ENCODE results near the gene DMTF1. TPM values are rescaled to one million over a fixed set of nuclear protein-coding genes. Genes with fewer than 3 reads are reported as not detected.

DMTF1 gene
- total and polyA plus RNA-seq, 10 donors = 23.2 to 190 (median 119) TPM

DNA sequence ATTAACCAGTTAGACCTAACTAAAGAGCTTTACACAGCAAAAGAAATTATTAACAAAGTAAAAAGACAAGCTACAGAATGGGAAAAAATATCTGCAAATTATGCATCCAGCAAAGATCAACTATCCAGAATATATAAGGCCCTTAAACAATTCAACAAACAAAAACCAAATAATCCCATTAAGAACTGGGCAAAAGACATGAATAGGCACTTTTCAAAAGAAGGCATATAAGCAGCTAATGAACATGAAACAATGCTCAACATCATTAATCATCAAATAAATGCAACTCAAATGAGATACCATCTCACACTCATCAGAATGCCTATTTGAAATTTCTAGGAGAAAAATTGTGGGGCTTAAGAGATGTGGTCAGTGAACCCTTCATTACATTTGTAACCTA lies 15.0 kb upstream of the DMTF1 start:
- no peaks in the 10 kb centered on the region for H3K4me1 ChIP-seq
- H3K9me3 ChIP-seq = no peaks in the 10 kb centered on the region
- DNase-seq = no peak
- H3K27ac ChIP-seq = no peak overlapping the region
- H3K27me3 ChIP-seq (replicated peaks in 1 of 7) = no peaks in the 10 kb centered on the region
- H3K36me3 ChIP-seq = no peaks in the 10 kb centered on the region
- intact Hi-C loops (cut with DNase I; ENCODE audit: low total_unique reads) = no loop called here
- TF ChIP-seq POLR2A (IDR thresholded peaks at IDR 0.05) (no peak), POLR2AphosphoS5 (IDR thresholded peaks at IDR 0.05) (no peak)
- TF ChIP-seq, protein P1, sequence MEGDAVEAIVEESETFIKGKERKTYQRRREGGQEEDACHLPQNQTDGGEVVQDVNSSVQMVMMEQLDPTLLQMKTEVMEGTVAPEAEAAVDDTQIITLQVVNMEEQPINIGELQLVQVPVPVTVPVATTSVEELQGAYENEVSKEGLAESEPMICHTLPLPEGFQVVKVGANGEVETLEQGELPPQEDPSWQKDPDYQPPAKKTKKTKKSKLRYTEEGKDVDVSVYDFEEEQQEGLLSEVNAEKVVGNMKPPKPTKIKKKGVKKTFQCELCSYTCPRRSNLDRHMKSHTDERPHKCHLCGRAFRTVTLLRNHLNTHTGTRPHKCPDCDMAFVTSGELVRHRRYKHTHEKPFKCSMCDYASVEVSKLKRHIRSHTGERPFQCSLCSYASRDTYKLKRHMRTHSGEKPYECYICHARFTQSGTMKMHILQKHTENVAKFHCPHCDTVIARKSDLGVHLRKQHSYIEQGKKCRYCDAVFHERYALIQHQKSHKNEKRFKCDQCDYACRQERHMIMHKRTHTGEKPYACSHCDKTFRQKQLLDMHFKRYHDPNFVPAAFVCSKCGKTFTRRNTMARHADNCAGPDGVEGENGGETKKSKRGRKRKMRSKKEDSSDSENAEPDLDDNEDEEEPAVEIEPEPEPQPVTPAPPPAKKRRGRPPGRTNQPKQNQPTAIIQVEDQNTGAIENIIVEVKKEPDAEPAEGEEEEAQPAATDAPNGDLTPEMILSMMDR (IDR thresholded peaks at IDR 0.05 in 8 of 11, conservative IDR thresholded peaks at IDR 0.05 in 3 of 11) = no peak
- H3K4me3 ChIP-seq = no peak overlapping the region

DNA sequence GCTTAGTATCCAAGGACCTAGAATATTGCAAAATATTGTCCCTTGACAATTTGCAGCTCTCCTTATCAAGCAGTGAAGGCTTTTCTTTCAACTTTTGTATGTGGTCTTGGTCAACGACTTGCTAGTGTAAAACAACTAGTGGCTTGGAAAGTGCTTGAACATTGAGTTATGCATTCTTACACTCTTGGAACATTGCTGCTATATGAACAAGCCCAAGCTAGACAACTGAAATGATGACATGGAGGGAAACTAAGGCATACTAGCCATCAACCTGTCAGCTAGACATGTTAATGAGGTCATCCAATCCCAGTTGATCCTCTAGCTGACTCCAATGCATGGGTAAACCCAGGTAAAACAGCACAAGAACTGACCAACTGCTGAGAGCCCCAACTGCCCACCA lies 12.7 kb upstream of the DMTF1 start:
- no peaks in the 10 kb centered on the region for H3K36me3 ChIP-seq
- H3K27ac ChIP-seq = peak overlapping the region in 1 of 8 donors; percentile 49
- peaks cover 0 to 9% (median 0%) of the 10 kb centered on the region in 6 donors for H3K4me1 ChIP-seq
- H3K27me3 ChIP-seq (replicated peaks in 1 of 7) = no peaks in the 10 kb centered on the region
- TF ChIP-seq, protein P1 (IDR thresholded peaks at IDR 0.05 in 8 of 11, conservative IDR thresholded peaks at IDR 0.05 in 3 of 11) = no peak
- TF ChIP-seq POLR2AphosphoS5 (IDR thresholded peaks at IDR 0.05) (no peak), POLR2A (IDR thresholded peaks at IDR 0.05) (no peak)
- H3K4me3 ChIP-seq = no peak overlapping the region
- WGBS, 5 donors = 70 to 86% (median 72%) methylated on average over 1 of the region's 1 CpG
- DNase-seq = no peak
- no peaks in the 10 kb centered on the region for H3K9me3 ChIP-seq
- intact Hi-C loops (cut with DNase I; ENCODE audit: low total_unique reads) = no loop called here

- peak overlapping the region in 2 of 8 donors; percentile 22 to 49 for H3K27ac ChIP-seq
- H3K27me3 ChIP-seq (replicated peaks in 1 of 7) = no peaks in the 10 kb centered on the region
- intact Hi-C loops (cut with DNase I; ENCODE audit: low total_unique reads) = no loop called here
- DNase-seq = no peak
- 15 to 33% (median 26%) methylated on average over 2 of the region's 2 CpGs for WGBS, 5 donors
- H3K4me3 ChIP-seq = no peak overlapping the region
- H3K9me3 ChIP-seq = no peaks in the 10 kb centered on the region
- peaks cover 0 to 14% (median 0%) of the 10 kb centered on the region in 6 donors for H3K4me1 ChIP-seq
- H3K36me3 ChIP-seq = no peaks in the 10 kb centered on the region
- TF ChIP-seq POLR2A (IDR thresholded peaks at IDR 0.05) (no peak), POLR2AphosphoS5 (IDR thresholded peaks at IDR 0.05) (no peak)
- TF ChIP-seq, protein P1 (IDR thresholded peaks at IDR 0.05 in 8 of 11, conservative IDR thresholded peaks at IDR 0.05 in 3 of 11) = no peak
Measured at GRCh38 chr7:87140271-87140748, 11.9 kb upstream of the DMTF1 start.

GRCh38 chr7:87144173-87144657 lies 8.0 kb upstream of the DMTF1 start:
- Histone ChIP-seq H3K27me3 (replicated peaks in 1 of 7) (no peaks in the 10 kb centered on the region), H3K4me1 (peaks cover 0 to 19% (median 3%) of the 10 kb centered on the region in 6 donors), H3K4me3 (no peak overlapping the region), H3K9me3 (no peaks in the 10 kb centered on the region), H3K27ac (peak overlapping the region in 2 of 8 donors; percentile 15 to 16), H3K36me3 (no peaks in the 10 kb centered on the region)
- no peak for DNase-seq
- TF ChIP-seq POLR2A (IDR thresholded peaks at IDR 0.05) (no peak), POLR2AphosphoS5 (IDR thresholded peaks at IDR 0.05) (no peak)
- TF ChIP-seq, protein P1 (IDR thresholded peaks at IDR 0.05 in 8 of 11, conservative IDR thresholded peaks at IDR 0.05 in 3 of 11) = no peak
- intact Hi-C loops (cut with DNase I; ENCODE audit: low total_unique reads) = no loop called here
- WGBS, 5 donors = 39 to 48% (median 45%) methylated on average over 2 of the region's 2 CpGs
